Measurements from ENCODE around the gene NDRG3.
"Not testable (repeated sequence)": the region's sequence is repeated elsewhere in the genome, so short reads cannot be mapped to it uniquely, and the experiment has no call there.

The NDRG3 gene

DNA sequence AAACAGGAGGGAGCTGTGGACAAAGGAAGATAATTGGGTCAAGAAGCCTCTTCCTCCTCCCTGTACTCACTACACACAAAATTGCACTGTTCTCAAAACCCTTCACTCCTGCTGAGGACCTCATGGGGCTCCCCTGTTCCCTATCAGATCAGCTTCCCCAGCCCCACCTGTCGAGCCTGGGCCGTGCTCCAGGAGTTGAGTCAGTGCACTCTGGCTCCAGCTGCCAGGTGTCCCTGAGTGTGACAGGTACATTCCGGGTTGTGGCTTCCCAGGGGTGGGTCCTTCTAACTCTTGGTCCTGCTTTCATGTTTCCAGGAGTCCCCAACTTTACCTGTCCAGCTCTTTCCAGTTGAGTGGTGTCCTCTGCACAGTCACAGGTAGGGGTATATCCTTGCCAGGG, 131.9 kb downstream of the NDRG3 start:
- in situ Hi-C loops (cut with MboI; ENCODE audit: low sequenced_read_pairs), result no loop called here

GRCh38 chr20:36611625-36612024, 134.3 kb downstream of the NDRG3 start:
- in situ Hi-C loops (cut with MboI; ENCODE audit: low sequenced_read_pairs), result no loop called here

GRCh38 chr20:36608388-36608728, 137.5 kb downstream of the NDRG3 start:
- in situ Hi-C loops (cut with MboI; ENCODE audit: low sequenced_read_pairs), result not testable (repeated sequence)

GRCh38 chr20:36607586-36608387, 138.1 kb downstream of the NDRG3 start:
- in situ Hi-C loops (cut with MboI; ENCODE audit: low sequenced_read_pairs), result no loop called here

GRCh38 chr20:36606158-36607066, 139.5 kb downstream of the NDRG3 start:
- in situ Hi-C loops (cut with MboI; ENCODE audit: low sequenced_read_pairs), result no loop called here

GRCh38 chr20:36605399-36606157, 140.3 kb downstream of the NDRG3 start, which contains the start of gene RAB5IF:
Gene RAB5IF (plus strand): TSS chr20:36605779. CDS start chr20:36605952, 173 bp downstream.
- in situ Hi-C loops (cut with MboI; ENCODE audit: low sequenced_read_pairs), result no loop called here

DNA sequence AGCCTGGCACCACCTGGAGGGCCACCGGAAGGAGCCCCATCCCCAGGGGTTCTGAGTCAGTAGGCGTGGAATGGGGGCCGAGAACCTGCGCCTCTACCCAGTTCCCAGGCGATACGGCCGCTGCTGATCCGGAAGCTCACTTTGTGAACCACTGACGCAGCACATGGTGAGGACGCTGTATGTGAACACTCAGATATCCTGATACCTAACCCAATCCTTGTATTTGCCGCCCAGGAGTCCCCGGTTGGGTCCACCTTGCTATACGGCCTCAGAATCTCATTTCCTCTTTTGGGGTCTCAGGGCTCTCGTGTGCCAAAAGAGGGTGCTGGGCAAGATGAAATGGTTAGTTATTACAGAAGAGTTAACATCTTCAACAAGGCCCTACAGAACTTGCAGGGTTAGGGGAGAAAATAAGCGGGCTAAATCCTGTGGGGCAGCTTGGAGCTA, 140.9 kb downstream of the NDRG3 start:
- in situ Hi-C loops (cut with MboI; ENCODE audit: low sequenced_read_pairs), result no loop called here
